GM10248 (cell line): ENCODE results near the gene LMBR1.

Experiments
- CTCF ChIA-PET: fragments of 300-600 bp; sonication (Branson Sonifier 250); formaldehyde crosslinking; extraction: SDS; loops from one replicate; lab custom pipeline; 2021; ENCODE audit warnings: antibody characterized with exemption; lab: Yijun Ruan, JAX
- POLR2A ChIA-PET: fragments of 350-650 bp; sonication (Branson Sonifier 250); formaldehyde crosslinking; extraction: SDS; loops from one replicate; lab custom pipeline; 2020; ENCODE audit warnings: antibody characterized with exemption; lab: Yijun Ruan, JAX
- DNase-seq: peaks from one replicate; pipeline ENCODE4 v3.0.0; 2012; ENCODE audit errors: extremely low spot score
- TF ChIP-seq, protein P1 (sequence below): IDR thresholded peaks from 2 replicates; pipeline ENCODE4 v1.5.1; 2012; ENCODE audit warnings: mild to moderate bottlenecking, low read depth; ENCODE audit errors: extremely low read depth, missing control alignments, control extremely low read depth

Gene LMBR1

DNA sequence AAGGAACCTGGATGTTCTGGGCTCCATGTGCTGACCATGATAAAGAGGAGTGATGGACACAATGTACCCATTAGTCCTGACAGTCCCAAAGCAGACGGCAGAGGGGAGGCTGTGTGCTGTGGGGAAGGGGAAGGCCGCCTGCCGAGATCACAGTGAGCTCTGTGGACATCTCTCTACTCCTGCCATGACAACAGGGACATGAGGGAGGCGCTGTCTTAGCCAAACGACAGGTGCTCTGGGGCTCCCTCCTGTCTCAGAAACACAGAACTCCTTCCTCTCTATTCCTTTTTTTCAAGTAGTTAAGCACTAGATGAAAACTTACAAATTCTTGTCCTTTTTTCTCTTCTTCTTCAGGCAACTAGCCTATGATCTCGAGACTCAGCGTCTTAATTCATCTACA, 139.4 kb downstream of the LMBR1 start:
- DNase-seq: no peak
- CTCF ChIA-PET: interaction anchor here (1.2 to 1.7 kb wide), 3 partner anchors 10 to 20 kb away, joined by 3 to 5 read pairs (median 5); no protein-coding TSS in a partner anchor
- POLR2A ChIA-PET: no interaction called here
- TF ChIP-seq, protein P1, sequence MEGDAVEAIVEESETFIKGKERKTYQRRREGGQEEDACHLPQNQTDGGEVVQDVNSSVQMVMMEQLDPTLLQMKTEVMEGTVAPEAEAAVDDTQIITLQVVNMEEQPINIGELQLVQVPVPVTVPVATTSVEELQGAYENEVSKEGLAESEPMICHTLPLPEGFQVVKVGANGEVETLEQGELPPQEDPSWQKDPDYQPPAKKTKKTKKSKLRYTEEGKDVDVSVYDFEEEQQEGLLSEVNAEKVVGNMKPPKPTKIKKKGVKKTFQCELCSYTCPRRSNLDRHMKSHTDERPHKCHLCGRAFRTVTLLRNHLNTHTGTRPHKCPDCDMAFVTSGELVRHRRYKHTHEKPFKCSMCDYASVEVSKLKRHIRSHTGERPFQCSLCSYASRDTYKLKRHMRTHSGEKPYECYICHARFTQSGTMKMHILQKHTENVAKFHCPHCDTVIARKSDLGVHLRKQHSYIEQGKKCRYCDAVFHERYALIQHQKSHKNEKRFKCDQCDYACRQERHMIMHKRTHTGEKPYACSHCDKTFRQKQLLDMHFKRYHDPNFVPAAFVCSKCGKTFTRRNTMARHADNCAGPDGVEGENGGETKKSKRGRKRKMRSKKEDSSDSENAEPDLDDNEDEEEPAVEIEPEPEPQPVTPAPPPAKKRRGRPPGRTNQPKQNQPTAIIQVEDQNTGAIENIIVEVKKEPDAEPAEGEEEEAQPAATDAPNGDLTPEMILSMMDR: no peak

DNA sequence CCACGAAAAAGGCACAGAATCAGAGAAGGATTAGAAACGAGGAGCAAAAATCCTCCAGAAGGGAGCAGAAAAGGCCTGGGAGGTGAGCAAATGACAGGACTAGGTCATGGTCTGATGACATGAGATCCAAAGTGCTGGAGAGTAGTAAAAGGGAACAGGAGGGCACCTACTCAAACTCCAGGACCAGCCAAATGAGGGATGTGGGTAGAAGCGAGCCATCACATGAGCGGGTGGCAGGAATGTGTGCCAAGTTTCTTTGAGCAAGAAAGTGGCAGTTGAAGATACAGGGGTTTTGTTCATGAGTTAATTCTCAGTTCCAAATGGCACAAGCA, 139.8 kb downstream of the LMBR1 start:
- CTCF ChIA-PET: interaction anchor here (1.5 to 1.7 kb wide), 2 partner anchors 11 to 15 kb away, joined by 5 read pairs; no protein-coding TSS in a partner anchor
- TF ChIP-seq, protein P1: no peak
- no peak for DNase-seq
- POLR2A ChIA-PET: no interaction called here

DNA sequence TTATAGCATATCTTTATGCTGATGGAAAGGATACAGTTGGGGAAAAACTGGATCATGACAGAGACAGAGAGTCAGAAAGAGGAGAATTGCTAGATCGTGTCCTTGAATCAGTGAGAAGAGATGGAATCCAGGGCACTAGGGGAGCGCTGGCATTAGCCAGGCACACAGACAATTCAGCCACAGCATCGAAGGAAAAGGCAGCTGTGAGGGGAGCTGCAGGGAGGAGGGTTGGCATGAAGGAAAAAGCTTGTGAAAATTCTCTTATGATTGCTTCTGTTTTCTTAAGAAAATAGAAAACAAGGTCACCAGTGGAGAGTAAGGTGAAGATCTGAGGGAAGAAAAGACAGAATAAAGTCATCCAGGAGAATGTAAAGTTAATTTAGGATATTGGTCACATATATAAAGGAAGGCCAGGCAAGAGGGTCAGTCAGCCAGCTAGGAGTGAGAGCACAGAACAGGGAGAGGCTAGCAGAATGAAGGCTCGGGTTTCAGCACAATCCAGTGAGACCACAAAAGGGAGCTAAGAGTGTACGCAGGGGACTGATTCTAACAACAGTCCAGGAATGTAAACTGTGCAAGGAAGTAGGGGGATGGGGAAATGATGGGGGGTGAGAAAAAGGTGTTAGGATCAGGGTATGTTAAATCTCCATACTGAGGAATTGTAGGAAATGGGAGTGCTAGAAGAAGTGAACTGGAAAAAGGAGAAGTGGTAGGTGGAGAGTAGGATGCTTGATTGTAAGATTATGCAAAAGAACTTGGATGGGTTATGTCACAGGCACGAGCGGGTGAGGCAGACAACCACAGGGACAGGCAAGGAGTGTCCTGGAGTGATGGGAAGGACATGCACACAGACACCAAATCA, 140.4 kb downstream of the LMBR1 start:
- ChIA-PET POLR2A (no interaction called here), CTCF (interaction anchor here (1.7 kb wide), 1 partner anchor 11 kb away, joined by 5 read pairs; no protein-coding TSS in a partner anchor)
- DNase-seq: no peak
- TF ChIP-seq, protein P1: no peak

DNA sequence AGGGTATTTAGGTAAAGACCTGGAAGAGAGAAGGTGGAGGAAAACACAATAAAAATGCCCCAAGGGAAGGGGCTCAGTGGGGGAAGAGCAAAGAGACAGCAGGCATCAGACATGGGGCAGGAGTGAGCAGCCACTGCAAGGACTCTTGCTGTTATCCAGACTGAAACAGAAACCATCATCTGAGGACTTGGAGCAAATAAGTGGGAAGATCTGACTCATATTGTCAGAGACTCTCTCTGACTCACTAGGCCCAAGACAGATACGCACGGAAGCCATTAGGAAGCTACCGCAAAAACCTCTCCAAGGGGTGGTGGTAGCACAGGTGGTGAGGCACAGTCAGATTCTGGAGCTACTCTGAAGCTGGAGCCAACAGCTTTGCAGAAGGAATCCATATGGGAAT, 141.7 kb downstream of the LMBR1 start:
- peak; percentile 24 for DNase-seq
- ChIA-PET CTCF (no interaction called here), POLR2A (no interaction called here)
- TF ChIP-seq, protein P1: no peak

DNA sequence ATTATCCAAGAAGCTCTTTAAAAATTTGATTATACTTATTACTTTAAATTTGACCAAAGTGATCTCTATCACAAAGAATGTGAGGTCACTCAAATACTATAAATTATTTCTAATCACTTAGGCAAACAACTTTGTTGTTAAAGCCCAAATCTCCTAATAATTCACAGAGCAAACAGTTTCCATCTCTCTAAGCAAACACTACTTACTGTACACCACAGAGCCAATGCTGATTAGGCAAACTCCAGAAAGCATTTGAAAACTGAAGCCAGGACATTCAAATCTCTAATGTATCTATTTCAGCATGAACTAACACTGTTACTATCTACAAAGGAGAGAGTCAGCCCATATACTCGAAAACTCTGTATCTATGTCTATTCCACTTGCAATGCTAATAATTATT, 145.3 kb downstream of the LMBR1 start:
- POLR2A ChIA-PET: no interaction called here
- CTCF ChIA-PET: interaction anchor here (1.5 kb wide), 1 partner anchor 31 kb away, joined by 3 read pairs; no protein-coding TSS in a partner anchor
- no peak for DNase-seq
- TF ChIP-seq, protein P1: no peak

DNA sequence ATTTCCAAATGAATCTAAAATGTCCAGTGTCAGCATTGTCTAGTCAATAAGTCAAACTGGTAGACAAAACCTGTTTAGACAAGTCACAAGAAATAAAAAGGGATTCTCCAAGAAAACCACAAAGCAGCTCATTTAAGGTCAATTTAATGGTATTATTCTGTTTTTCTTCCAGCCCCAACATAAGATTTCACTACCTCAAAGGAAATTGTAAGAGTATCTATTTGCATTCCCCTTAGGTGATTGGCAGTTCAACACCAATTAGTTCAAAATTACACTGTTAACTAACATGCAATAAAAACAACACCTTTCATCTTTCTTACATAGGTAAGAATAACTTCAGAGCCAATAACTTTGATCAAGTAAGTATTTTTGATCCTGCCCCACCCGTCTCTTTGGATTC, 146.1 kb downstream of the LMBR1 start:
- TF ChIP-seq, protein P1: no peak
- ChIA-PET POLR2A (no interaction called here), CTCF (interaction anchor here (1.5 kb wide), 1 partner anchor 32 kb away, joined by 3 read pairs; no protein-coding TSS in a partner anchor)
- no peak for DNase-seq
